ENCODE results near the gene CEP112.

DNA sequence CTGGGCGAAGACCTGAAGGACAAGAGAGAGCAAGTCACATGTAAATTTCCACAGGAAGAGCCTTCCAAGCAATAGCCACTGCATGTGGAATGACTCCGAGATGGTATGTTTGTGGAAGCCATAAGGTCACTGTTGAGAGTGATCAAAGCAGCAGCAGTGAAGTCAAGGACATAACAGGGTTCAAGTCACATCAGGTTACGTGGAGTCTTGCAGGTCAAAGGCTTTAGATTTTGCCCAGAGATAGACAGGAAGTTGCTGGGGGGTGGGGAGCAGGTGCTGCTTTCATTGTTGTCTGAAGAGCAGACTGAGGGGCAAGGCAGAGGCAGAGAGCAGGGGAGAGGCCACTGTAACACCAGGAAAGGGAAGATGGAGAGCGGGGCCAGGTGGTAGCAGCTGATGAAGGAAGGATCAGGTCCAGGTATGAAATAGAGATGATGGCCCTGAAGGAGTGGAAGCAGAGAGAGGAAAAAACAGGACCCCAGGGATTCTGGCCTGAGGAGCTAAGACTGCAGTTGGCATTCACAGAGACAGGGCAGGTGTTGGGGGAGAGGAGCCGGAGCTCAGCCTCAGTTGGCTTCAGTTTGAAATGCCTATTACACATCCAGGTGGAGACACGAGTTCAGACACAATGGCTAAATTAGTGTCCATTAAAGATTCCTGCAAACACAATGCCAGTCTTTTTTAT lies 501.2 kb downstream of the CEP112 start:
- TF ChIP-seq SMARCA5 (IDR thresholded peaks at IDR 0.05) (no peak), POLR2AphosphoS2 (IDR thresholded peaks at IDR 0.05; ENCODE audit: low read depth, low read length) (no peak), POLR2A (IDR thresholded peaks at IDR 0.05; ENCODE audit: low read depth, low read length) (no peak), NFXL1 (IDR thresholded peaks at IDR 0.05; ENCODE audit: borderline replicate concordance) (no peak), SUZ12 (IDR thresholded peaks at IDR 0.05; ENCODE audit: unreplicated experiment) (no peak), TBL1XR1 (IDR thresholded peaks at IDR 0.05; ENCODE audit: low read depth, low read length) (no peak), ZBTB4 (CRISPR knock-in tag; IDR thresholded peaks at IDR 0.05) (no peak), FOXK2 (IDR thresholded peaks at IDR 0.05) (no peak), REST (IDR thresholded peaks at IDR 0.05; ENCODE audit: low read depth, low read length) (no peak)
- TF ChIP-seq, protein P1, sequence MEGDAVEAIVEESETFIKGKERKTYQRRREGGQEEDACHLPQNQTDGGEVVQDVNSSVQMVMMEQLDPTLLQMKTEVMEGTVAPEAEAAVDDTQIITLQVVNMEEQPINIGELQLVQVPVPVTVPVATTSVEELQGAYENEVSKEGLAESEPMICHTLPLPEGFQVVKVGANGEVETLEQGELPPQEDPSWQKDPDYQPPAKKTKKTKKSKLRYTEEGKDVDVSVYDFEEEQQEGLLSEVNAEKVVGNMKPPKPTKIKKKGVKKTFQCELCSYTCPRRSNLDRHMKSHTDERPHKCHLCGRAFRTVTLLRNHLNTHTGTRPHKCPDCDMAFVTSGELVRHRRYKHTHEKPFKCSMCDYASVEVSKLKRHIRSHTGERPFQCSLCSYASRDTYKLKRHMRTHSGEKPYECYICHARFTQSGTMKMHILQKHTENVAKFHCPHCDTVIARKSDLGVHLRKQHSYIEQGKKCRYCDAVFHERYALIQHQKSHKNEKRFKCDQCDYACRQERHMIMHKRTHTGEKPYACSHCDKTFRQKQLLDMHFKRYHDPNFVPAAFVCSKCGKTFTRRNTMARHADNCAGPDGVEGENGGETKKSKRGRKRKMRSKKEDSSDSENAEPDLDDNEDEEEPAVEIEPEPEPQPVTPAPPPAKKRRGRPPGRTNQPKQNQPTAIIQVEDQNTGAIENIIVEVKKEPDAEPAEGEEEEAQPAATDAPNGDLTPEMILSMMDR (IDR thresholded peaks at IDR 0.05 in 2 of 3, conservative IDR thresholded peaks at IDR 0.05 in 1 of 3; ENCODE audit: control insufficient read depth in 2 of 3, extremely low read depth in 1 of 3, insufficient read depth in 1 of 3, low read depth in 3 of 3, low read length in 3 of 3): no peak

Measured in GM12878 (cell line).